Measurements from ENCODE around the gene OSM.
"Not testable (repeated sequence)": the region's sequence is repeated elsewhere in the genome, so short reads cannot be mapped to it uniquely, and the experiment has no call there.

OSM gene

DNA sequence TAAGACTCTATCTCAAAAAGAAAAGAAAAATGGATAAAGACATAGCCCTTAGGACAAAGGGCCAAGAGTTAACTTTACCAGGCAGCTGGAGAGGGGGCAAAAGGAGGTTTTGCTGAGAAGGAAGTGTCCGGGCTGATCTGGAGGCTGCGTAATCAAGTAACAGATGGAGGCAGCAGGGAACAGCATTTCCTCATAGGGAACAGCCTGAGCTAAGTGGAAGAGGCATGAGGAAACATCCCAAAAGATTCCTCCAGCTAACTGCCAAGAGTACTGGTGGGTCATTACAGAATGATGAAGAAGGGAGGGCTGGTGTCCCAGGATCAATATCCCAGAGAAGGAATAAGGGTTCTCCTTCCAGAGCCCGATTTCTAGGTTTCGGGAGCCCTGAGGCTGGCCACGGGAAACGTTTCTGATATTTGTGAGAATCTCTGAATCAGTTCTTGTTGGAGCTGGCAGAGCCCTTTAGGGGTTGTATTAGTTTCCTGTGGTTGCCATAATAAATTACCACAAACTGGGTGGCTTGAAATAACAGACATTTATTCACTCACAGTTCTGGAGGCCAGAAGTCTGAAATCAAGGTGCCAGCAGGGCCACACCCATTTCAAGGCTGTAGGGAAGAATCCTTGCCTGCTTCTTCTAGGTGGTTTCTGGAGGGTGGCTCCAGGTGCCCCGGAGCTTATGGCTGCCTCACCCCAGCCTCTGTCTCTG lies 41.3 kb downstream of the OSM start:
- no peak for DNase-seq

DNA sequence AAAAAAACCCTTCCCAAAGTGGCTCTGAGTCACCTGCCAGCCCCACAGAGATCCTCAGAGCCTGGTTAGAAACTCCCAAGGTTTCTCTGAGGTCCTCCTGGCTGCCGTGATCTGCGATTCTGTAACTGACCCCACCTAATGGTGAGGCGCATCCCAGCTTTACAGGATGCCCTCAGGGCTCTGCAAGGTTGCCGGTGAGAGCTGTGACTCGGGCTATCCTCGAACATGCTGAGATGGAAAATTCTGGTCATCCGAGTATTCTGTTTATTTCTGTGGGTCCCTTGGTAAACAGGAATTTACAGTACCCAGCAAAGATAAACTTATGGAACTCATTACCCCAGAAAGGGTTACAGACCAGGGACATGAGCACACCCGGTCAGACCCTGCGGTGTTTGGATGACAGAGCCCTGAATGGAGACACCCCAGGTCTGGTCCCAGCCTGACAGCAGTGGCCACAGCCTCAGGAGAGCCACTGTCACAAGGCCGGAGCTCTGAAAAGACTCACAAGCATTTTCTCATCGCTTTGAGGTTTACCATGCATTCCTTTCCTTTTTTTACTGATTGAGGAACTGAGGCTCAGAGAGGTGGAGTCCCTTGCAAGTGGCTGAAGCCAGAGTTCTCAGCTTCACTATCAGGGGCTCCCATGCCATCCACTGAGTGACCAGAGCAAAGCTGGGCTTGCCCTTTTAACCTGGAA lies 42.3 kb downstream of the OSM start:
- DNase-seq: peak; percentile 66

GRCh38 chr22:30223303-30223702 lies 43.3 kb downstream of the OSM start:
- DNase-seq: no peak

DNA sequence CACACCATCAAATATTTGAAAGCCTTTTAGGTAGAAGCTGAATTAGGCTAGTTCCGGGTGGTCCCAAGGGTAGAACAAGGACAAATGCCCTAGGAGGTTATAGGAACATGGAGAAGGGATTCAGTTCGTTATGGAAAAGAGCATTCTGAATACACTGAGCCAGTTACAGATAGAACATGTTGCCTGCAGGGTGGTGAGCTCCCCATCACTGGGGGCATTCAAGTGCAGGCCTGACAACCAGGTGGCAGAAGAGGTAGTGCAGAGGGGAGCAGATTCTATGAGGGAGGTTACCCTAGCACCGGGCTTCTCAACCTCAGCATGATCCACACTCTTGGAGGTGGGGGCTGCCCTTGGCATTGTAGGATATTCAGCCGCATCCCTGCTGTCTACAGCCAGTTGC lies 44.3 kb downstream of the OSM start:
- DNase-seq: no peak

DNA sequence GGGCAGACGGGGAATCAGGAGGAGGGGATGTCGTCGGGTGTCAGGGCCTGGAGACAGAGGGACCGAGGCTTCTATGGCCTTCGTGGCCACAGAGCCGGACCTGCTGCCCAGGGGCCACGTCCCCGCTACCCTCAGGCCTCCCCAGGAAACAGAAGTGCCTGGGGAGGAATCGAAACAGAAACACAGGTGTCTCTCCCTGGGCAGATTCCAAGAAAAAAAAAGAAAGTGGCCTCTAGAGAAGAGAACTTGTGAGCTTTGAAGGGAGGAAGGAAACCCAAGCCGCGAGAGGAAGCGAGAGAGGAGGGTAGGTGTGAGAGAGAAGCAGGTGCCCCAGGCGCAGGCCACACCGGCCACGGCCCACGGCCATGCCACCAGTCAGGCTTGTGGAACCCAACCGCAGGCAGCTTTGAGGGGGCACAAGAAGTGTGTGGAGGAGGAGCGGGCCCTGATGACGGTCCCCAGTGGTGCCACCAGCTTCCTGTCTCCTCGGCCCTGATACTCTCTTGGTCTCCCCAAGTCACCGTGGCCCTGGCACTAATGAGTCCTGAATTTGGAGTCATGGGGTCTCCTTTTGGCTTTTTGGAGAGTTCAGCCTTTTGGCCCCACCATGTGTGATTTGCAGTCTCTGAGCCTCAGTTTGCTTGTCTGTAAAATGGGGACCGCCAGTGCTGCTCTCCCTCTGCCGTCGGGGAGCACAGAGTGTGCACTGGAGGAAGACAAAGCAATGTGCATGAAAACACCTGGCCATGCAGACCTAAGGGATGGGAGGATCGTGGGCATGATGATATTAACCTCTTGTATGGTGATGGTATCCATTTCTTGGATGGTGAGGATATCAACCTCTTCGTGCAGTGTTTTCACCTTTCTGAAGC lies 45.3 kb downstream of the OSM start:
- DNase-seq: no peak

GRCh38 chr22:30220338-30221012 lies 46.2 kb downstream of the OSM start:
- DNase-seq: no peak

DNA sequence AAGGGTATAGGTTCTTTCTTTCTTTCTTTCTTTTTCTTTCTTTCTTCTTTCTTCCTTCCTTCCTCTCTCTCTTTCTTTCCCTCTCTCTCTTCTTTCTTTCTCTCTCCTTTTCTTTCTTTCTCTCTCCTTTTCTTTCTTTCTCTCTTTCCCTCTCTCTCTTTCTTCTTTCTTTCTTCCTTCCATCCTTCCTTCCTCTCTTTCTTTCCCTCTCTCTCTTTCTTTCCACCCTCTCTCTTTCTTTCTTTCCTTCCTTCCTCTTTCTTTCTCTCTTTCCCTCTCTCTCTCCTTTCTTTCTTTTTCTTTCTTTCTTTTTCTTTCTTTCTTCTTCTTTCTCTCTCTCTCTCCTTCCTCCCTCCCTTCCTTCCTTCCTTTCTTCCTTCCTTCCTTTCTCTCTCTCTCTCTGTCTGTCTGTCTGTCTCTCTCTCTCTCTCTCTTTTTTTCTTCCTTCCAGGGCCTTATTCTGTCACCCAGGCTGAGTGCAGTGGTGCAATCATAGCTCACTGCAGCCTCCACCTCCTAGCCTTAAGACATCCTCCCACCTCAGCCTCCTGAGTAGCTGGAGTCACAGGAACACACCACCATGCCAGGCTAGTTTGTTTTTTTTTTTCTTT lies 46.9 kb downstream of the OSM start:
- DNase-seq: no peak

- DNase-seq: no peak
Measured at GRCh38 chr22:30219049-30219654, 47.5 kb downstream of the OSM start.

- no peak for DNase-seq
Measured at GRCh38 chr22:30217698-30218560, 48.7 kb downstream of the OSM start.

DNA sequence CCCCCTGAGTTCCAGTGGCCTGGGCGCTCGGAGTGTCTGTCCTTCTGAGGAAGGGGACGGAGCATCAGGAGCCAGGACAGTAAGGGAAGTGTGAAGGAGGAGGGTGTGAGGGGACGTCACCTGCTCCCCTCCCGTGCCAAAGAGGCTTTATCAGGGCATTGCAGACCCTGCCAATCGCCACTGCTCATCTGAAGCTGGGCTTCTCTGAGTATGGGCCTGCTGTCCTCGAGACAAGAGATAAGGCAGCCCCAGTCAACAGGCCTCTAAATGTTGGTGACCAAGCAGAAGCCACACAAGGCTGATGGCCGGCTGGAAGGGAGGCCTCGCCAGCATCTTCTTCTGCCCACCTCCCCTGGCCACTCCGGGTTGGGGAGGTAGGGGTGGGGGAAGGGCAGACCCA lies 49.9 kb downstream of the OSM start:
- no peak for DNase-seq

DNA sequence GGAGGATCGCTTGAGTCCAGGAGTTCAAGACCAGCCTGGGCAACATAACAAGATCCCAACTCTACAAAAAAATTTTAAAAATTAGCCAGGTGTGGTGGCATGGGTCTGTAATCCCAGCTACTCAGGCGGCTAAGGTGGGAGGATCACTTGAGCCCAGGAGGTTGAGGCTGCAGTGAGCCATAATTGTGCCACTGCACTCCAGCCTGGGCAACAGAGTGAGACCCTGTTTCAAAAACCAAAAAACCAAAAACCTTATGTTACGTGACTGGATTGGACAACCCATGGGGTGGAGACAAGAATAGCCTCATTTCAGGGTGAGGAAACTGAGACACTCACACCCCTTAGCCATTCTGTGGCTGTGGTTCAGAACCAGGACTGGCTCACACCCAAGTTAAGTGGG lies 50.4 kb downstream of the OSM start:
- DNase-seq: not testable (repeated sequence)

DNA sequence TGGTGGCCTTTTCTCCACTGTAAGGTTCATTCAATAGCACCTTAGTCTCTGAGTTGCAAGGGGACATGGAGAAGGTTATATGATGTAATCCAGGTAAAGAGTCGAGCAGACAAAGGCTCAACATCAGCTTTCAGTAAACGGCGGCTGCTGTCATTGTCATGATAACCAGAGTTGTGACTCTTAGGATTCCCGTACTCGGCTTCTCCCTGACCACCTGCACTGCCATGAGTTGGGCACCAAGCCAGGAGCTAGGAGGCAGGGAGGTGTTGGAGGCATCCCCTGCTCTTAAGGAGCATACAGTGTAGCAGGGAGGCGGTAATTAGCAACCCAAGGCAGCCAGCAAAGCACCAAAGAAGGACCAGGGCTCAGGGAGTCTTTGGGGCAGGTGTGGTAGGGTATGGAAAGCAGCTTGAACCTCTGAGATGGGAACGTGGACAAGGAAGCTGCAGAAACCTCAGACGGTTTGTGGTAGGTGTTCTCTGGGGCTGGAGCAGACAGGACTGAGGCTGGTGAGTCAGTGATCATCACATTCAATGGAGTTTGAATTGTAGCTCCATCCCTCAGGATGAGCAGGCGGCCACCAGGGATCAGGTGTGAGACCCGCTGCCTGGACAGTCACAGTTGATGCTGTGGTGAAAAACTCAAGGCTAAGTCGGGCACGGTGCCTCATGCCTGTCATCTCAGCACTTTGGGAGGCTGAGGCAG lies 51.8 kb downstream of the OSM start:
- DNase-seq: no peak

DNA sequence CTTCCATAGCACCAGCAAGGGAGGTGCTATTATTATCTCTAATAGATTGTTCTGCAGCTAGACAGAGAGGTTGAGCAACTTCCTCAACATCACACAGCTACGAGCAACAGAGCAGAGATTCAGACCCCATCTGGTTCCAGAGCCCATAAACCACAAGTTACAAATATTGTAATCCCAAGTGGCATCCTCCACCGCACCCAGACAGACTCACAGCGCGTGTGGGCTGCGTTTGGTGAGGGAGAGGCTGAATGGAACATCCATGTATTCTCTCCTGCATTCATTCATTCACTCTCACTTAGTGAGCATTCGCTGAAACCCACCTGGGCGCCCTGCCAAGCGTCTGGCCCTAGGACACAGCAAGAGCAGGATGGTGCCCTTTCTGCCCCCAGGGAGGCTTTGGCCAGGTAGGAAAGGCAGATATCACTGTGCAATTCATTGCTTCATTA lies 53.6 kb downstream of the OSM start:
- peak; percentile 47 for DNase-seq

Data from fibroblast of skin of back (primary cell).